HepG2 (cell line): ENCODE measurements around the gene CAMKK1. TPM values are rescaled to one million over a fixed set of nuclear protein-coding genes. Genes with fewer than 3 reads are reported as not detected.
A peak's percentile ranks its signal among the peaks of the same experiment; 100 is the strongest.

Experiments used
- BCL6 ChIP-seq: IDR thresholded peaks from 2 replicates; pipeline ENCODE4 v1.6.1; 2016; ENCODE audit warnings: missing genetic modification reagents, missing compliant biosample characterization
- GFI1 ChIP-seq: sonication (generic); formaldehyde crosslinking; IDR thresholded peaks from 2 replicates; pipeline ENCODE4 v1.5.0; 2020; ENCODE audit warnings: missing genetic modification reagents, mild to moderate bottlenecking, borderline replicate concordance
- SNAPC4 ChIP-seq: sonication (generic); formaldehyde crosslinking; IDR thresholded peaks from 2 replicates; pipeline ENCODE4 v1.4.0; 2020; ENCODE audit warnings: mild to moderate bottlenecking, missing genetic modification reagents
- XRCC5 ChIP-seq: fragments of 200-400 bp; formaldehyde crosslinking; optimal IDR thresholded peaks from 2 replicates; pipeline ENCODE3; 2017; ENCODE audit warnings: mild to moderate bottlenecking, low read length
- ZMYM3 ChIP-seq: sonication (generic); formaldehyde crosslinking; IDR thresholded peaks from 2 replicates; pipeline ENCODE4 v1.5.1; 2020; ENCODE audit warnings: mild to moderate bottlenecking, missing genetic modification reagents
- ZNF317 ChIP-seq: sonication (generic); formaldehyde crosslinking; IDR thresholded peaks from 2 replicates; pipeline ENCODE4 v1.5.0; 2020; ENCODE audit warnings: mild to moderate bottlenecking, missing genetic modification reagents
- ZNF318 ChIP-seq: sonication (generic); formaldehyde crosslinking; IDR thresholded peaks from 2 replicates; pipeline ENCODE4 v1.4.0; 2020; ENCODE audit warnings: mild to moderate bottlenecking, missing genetic modification reagents
- ZNF598 ChIP-seq: sonication (generic); formaldehyde crosslinking; IDR thresholded peaks from 2 replicates; pipeline ENCODE4 v1.5.1; 2020; ENCODE audit warnings: mild to moderate bottlenecking, missing genetic modification reagents, borderline replicate concordance
- ZNF652 ChIP-seq: IDR thresholded peaks from 2 replicates; pipeline ENCODE4 v1.6.1; 2016; ENCODE audit warnings: low read depth, borderline replicate concordance
- ZNF660 ChIP-seq: sonication (generic); formaldehyde crosslinking; IDR thresholded peaks from 2 replicates; pipeline ENCODE4 v1.5.1; 2020; ENCODE audit warnings: mild to moderate bottlenecking, low read depth, missing genetic modification reagents, borderline replicate concordance
- ZNF7 ChIP-seq: IDR thresholded peaks from 2 replicates; pipeline ENCODE4 v1.6.1; 2016; ENCODE audit warnings: missing biosample characterization, missing genetic modification reagents
- polyA plus RNA-seq, 8 experiments: library from polyadenylated mRNA; depleted of rRNA in 3 of 8; stranded (reverse) in 7 of 8; unstranded in 1 of 8; fragments of >200 nt; fragmentation: Illumina TruSeq in 4 of 8; extraction: Trizol in 4 of 8; gene quantifications; 2 replicates each; pipeline versions ENCODE4 v1.2.1 to v1.2.3, GENCODE V29; 2011 to 2016; ENCODE audit warnings: low read depth in 4 of 8, missing spikeins in 1 of 8, mixed read lengths in 1 of 8; ENCODE audit not compliant: insufficient read depth in 1 of 8
- total RNA-seq, 5 experiments: library from RNA; depleted of rRNA; stranded (reverse); fragments of >200 nt; fragmentation: Illumina TruSeq; extraction: Trizol; gene quantifications; 2 replicates each; pipeline ENCODE4 v1.2.3, GENCODE V29; 2016; ENCODE audit warnings: low read depth in 1 of 5
- TF ChIP-seq, protein P1 (sequence below): sonication (generic); formaldehyde crosslinking; IDR thresholded peaks from 2 replicates; pipeline ENCODE4 v1.5.1; 2020; ENCODE audit warnings: missing genetic modification reagents, mild to moderate bottlenecking, borderline replicate concordance
- TF ChIP-seq, protein P2 (sequence below): sonication (generic); formaldehyde crosslinking; IDR thresholded peaks from 2 replicates; pipeline ENCODE4 v1.9.0; 2022; ENCODE audit warnings: missing genetic modification reagents, mild to moderate bottlenecking, borderline replicate concordance

Gene CAMKK1
- total and polyA plus RNA-seq, 2 of the 13 experiments (the other 11 are each of a cell fraction or from before 2014, with no cell fraction given) = 1.5 to 1.6 TPM

DNA sequence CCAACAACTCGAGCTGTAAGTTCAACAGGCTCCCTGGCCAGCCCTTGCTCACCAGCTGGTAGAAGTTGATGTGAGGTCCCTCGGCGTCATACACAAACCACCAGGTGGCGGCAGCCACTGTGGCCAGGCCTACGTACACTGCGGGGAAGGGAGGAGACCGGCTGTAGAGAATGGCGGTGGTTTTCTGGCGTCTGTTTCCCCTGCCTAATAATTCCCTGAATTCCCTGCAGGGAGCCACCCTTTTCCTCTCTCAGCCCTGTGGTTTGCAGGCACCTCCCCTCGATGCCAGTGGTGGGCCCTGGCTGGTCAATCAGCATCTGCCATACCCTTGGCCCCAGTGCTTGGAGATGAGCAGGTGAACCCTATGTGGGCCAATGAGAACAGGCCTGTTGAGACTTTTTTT, 42.3 kb upstream of the CAMKK1 start (continued):
- TF ChIP-seq ZNF598 (CRISPR knock-in tag) (no peak), GFI1 (CRISPR knock-in tag) (no peak), ZNF660 (CRISPR knock-in tag) (no peak), ZNF318 (CRISPR knock-in tag) (no peak), ZMYM3 (CRISPR knock-in tag) (no peak), ZNF7 (CRISPR knock-in tag) (no peak), BCL6 (CRISPR knock-in tag) (peak; percentile 37; the same call in 1 of the 2 replicates), XRCC5 (peak; percentile 86), ZNF652 (CRISPR knock-in tag) (no peak), SNAPC4 (CRISPR knock-in tag) (no peak), ZNF317 (CRISPR knock-in tag) (0 out of 2 replicates have a peak, but pooled peaks have one; percentile 43)
- TF ChIP-seq, protein P1, sequence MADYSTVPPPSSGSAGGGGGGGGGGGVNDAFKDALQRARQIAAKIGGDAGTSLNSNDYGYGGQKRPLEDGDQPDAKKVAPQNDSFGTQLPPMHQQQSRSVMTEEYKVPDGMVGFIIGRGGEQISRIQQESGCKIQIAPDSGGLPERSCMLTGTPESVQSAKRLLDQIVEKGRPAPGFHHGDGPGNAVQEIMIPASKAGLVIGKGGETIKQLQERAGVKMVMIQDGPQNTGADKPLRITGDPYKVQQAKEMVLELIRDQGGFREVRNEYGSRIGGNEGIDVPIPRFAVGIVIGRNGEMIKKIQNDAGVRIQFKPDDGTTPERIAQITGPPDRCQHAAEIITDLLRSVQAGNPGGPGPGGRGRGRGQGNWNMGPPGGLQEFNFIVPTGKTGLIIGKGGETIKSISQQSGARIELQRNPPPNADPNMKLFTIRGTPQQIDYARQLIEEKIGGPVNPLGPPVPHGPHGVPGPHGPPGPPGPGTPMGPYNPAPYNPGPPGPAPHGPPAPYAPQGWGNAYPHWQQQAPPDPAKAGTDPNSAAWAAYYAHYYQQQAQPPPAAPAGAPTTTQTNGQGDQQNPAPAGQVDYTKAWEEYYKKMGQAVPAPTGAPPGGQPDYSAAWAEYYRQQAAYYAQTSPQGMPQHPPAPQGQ = no peak
- TF ChIP-seq, protein P2, sequence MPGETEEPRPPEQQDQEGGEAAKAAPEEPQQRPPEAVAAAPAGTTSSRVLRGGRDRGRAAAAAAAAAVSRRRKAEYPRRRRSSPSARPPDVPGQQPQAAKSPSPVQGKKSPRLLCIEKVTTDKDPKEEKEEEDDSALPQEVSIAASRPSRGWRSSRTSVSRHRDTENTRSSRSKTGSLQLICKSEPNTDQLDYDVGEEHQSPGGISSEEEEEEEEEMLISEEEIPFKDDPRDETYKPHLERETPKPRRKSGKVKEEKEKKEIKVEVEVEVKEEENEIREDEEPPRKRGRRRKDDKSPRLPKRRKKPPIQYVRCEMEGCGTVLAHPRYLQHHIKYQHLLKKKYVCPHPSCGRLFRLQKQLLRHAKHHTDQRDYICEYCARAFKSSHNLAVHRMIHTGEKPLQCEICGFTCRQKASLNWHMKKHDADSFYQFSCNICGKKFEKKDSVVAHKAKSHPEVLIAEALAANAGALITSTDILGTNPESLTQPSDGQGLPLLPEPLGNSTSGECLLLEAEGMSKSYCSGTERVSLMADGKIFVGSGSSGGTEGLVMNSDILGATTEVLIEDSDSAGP (CRISPR knock-in tag) = 0 out of 2 replicates have a peak, but pooled peaks have one; percentile 28
